Stimulated activated CD4-positive, alpha-beta T cell treated with anti-CD3 and anti-CD28 coated beads, Interleukin-15, amount 100 ng/mL, for 24 hours (primary cell): ENCODE results near the gene RIPPLY3.
"Not testable (repeated sequence)": the region's sequence is repeated elsewhere in the genome, so short reads cannot be mapped to it uniquely, and the experiment has no call there.

Experiments
- DNase-seq: peaks from one replicate; pipeline ENCODE4 v3.0.0-alpha.2; 2020

The RIPPLY3 gene

GRCh38 chr21:36981977-36982700, 24.4 kb upstream of the RIPPLY3 start:
- DNase-seq, result no peak

- DNase-seq, result no peak
Observed at GRCh38 chr21:36985751-36986594, 20.5 kb upstream of the RIPPLY3 start.

- no peak for DNase-seq
Observed at GRCh38 chr21:36987845-36988244, 18.7 kb upstream of the RIPPLY3 start.

- no peak for DNase-seq
Observed at GRCh38 chr21:36988536-36988935, 18.0 kb upstream of the RIPPLY3 start.

GRCh38 chr21:36989199-36989698, 17.3 kb upstream of the RIPPLY3 start:
- not testable (repeated sequence) for DNase-seq

GRCh38 chr21:36989699-36990507, 16.6 kb upstream of the RIPPLY3 start:
- peak; percentile 95 for DNase-seq

- DNase-seq, result no peak
Observed at GRCh38 chr21:36990508-36991205, 15.8 kb upstream of the RIPPLY3 start.

- DNase-seq, result no peak
Observed at GRCh38 chr21:36992671-36993070, 13.8 kb upstream of the RIPPLY3 start.

GRCh38 chr21:36994501-36995158, 11.9 kb upstream of the RIPPLY3 start:
- peak; percentile 64 for DNase-seq

GRCh38 chr21:36995285-36995684, 11.2 kb upstream of the RIPPLY3 start:
- DNase-seq, result not testable (repeated sequence)

GRCh38 chr21:36999131-36999898, 7.2 kb upstream of the RIPPLY3 start:
- DNase-seq, result no peak

GRCh38 chr21:37000381-37000780, 6.1 kb upstream of the RIPPLY3 start:
- no peak for DNase-seq

- DNase-seq, result no peak
Observed at GRCh38 chr21:37001441-37001840, 5.1 kb upstream of the RIPPLY3 start.

- DNase-seq, result not testable (repeated sequence)
Observed at GRCh38 chr21:37002851-37003250, 3.7 kb upstream of the RIPPLY3 start.

GRCh38 chr21:37003917-37004316, 2.6 kb upstream of the RIPPLY3 start:
- DNase-seq, result not testable (repeated sequence)

GRCh38 chr21:37005548-37006485, 685 bp upstream of the RIPPLY3 start:
- peak; percentile 27 for DNase-seq

- no peak for DNase-seq
Observed at GRCh38 chr21:37008724-37009123, 2.2 kb downstream of the RIPPLY3 start.

GRCh38 chr21:37009740-37010341, 3.3 kb downstream of the RIPPLY3 start:
- DNase-seq, result peak; percentile 87

GRCh38 chr21:37017951-37018679, 11.6 kb downstream of the RIPPLY3 start:
- DNase-seq, result no peak
